H1 (cell line): Measurements from ENCODE around the gene TYMS. TPM values are rescaled to one million over a fixed set of nuclear protein-coding genes. Genes with fewer than 3 reads are reported as not detected.

ENCODE experiments used
- GABPA ChIP-seq: IDR thresholded peaks from 2 replicates; pipeline ENCODE4 v1.6.1; 2011; ENCODE audit warnings: mild to moderate bottlenecking, low read length, moderate library complexity, borderline replicate concordance; ENCODE audit not compliant: insufficient read depth
- GTF2F1 ChIP-seq: IDR thresholded peaks from 2 replicates; pipeline ENCODE4 v1.6.1; 2012; ENCODE audit warnings: low read depth, low read length, improper control_type of control experiment, borderline replicate concordance
- TBP ChIP-seq: IDR thresholded peaks from 2 replicates; pipeline ENCODE4 v1.6.1; 2011; ENCODE audit warnings: low read depth, low read length, improper control_type of control experiment
- polyA plus RNA-seq, 7 experiments: library from polyadenylated mRNA; depleted of rRNA in 3 of 7; stranded (reverse) in 5 of 7; unstranded in 2 of 7; fragments of >200 nt in 5 of 7; fragments of 200-250 nt in 2 of 7; gene quantifications; 1 replicate in 5 of 7; 2 replicates in 1 of 7; 4 replicates in 1 of 7; pipeline versions ENCODE4 v1.2.1 to v1.2.3, GENCODE V29; 2011 to 2013; ENCODE audit warnings: missing spikeins in 2 of 7, mixed read lengths in 2 of 7
- total RNA-seq: library from RNA; stranded (reverse); fragmentation: NEBNext Ultra II Directional; extraction: Animal tissue kit (Norgen Biotek cat#: 25700); gene quantifications from 2 replicates; pipeline ENCODE4 v1.2.1, GENCODE V29; 2021

The TYMS gene
- total and polyA plus RNA-seq, 2 of the 8 experiments (the other 6 are each of a cell fraction or from before 2014, with no cell fraction given) = 91.9 to 110 TPM

DNA sequence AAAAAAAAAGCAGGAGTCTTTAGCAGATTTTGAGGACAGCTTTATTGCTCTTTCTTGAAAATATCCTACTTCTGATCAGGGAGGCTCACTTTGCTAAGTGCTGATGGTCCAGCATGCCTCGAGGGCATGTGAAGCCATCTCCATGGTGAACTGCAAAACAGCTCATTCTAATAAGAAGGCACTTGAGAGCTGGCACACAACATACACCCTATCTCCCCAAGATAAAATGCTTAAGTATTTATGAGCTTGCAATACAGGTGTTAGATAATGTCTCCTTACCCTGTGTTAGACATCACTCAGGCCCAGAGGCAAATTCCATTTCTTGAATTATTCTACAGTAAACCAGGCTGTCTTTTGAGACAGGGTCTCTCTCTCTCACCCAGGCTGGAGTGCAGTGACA lies 52.3 kb downstream of the TYMS start (continued):
- TF ChIP-seq GTF2F1 (no peak), GABPA (no peak), TBP (no peak)
